HPDE6-E6E7 (cell line): ENCODE measurements around the gene ALK.
"Not testable (repeated sequence)": the region's sequence is repeated elsewhere in the genome, so short reads cannot be mapped to it uniquely, and the experiment has no call there.

Experiments
- DNase-seq: peaks from one replicate; pipeline ENCODE4 v3.0.0; 2011; ENCODE audit warnings: missing footprints; ENCODE audit errors: extremely low spot score

The ALK gene

DNA sequence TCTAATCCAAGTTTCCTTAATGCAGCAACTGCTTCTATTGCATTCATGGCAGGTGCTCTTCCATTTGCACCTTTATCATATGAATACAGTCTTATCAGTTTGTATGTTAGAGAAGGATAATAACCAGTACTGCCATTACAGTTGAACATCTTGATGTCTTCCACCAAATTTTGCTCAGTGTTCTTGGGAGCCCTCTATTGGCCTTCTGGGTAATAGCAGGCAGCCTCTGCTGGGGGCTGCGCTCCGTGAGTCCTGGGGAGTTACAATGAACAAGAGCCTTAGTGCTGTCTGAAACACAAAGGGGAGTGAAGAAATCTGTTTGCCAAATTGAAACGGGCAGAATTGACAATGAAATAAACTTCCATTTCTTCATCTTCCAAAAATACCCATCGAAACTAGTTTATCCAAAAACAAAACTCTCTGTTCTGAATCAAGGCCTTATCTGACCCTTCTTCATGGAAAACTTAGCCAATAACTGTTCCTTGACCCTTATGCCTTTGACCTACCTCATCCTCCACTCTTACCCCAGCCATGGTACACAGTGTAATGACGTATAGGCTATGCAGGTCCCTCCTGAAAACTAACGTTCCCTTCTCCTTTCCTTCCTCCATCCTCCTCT, 79.9 kb downstream of the ALK start:
- peak; percentile 25 for DNase-seq

DNA sequence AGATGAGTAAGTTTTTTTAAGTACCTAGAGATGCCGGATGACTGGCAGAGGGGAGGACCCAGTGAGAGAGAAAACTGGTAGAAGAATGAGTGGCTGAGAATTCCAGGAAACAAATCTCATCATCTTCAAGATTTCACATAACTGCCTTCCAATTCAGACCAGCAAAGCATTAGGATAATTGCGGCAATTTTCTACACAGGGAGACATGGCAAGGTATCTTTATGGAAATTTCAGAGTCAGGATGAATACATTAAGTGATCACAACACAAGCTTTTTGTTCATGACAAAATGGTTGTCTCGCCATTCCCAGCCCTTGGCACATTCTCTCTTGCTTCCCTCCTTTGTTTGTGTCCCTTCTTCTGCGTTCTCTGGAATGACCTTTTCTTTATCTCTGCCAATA, 82.1 kb downstream of the ALK start:
- no peak for DNase-seq

DNA sequence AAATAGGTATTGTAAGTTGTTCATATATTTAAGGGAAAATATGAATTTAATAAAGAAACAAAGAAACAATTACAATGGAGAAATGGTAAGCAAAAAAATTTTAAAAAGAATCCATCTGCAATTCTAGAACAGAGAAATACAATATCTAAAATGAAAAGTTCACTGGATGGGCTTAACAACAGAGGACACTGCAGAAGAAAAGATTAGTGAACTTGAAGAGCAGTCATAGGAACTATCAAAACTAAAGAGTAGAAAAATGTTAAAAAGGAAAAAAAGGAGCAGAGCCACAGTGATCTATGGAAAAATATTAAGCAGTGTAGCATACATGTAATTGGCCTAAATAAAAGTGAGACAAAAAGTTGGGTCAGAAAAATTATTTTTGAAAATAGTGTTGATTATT, 83.5 kb downstream of the ALK start:
- DNase-seq: no peak

DNA sequence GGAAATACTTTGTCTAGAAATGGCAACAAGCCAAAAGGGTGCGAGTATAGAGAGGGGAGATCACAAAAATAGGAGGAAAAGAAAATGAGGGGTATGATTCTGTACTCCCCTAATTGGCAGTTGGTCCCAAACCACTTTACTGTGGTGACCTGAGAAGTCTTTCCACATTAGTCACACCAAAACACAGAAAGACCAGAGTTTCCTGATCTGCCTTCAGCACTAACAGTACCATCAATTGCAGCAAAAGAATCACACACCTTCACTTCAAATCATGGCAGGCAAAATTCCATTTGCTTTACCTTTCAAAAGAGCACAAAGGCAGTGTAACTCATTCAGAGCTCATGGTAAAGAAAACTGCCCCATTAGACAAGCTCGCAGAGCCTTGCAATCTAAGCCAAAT, 86.8 kb downstream of the ALK start:
- no peak for DNase-seq

DNA sequence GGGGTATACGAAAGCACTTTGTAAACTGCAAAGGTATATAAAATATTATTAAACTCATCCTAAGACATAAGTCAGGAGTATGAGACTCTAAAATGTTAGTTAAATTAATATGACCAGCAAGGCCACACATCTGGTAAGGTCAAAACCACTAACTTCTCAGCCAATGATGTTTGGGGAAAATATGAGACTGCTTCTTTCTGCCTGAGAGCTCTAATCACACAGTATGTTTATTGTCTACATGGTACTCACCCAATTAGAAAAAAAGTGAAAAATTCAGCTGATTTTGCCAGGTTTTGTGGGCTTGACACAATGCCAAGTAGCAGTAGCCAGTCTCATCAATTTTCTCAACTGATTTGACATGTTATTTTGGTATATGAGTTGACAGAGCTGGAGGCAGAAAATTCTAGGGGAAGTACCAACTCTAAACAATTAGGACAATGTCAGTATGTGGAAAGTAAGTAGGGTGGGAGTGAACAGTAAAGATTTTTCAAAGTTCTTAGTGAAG, 87.3 kb downstream of the ALK start:
- no peak for DNase-seq

DNA sequence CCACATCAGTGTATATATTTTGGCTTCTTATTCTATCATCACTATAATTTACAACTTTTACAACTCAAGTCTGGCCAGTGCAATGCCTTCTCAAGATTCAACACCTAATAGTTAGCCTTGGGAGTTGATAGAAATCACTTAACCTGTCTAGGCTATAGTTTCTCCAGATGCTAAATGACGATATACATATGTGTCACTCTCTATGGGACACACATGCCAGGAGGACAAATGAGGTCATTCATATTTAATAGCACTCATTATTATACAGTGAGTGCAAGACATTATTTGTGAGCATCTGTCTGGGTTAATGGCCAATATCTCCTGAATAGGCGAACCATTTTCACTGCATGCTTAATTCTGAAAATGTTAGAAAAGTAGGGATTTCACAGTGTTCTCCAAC, 89.8 kb downstream of the ALK start:
- no peak for DNase-seq

DNA sequence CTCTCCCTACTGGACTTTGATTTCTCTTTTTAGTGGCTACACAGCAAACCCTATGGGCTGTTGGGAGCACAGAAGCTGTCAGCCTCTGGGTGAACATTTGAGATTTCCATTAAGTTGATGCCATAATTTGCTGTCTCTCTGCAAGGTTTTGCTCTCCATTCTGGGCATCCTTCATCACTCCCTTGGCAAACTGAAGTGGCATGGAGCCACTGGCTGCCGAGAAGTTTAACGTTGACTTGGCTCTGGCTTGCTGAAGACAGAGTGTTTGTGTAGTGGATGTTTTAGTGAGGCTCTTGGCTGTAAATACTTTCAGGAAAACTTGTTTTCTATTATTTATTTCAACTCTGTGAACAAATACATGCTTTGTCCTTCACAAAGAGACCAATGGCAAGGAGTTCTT, 91.5 kb downstream of the ALK start:
- DNase-seq: no peak

DNA sequence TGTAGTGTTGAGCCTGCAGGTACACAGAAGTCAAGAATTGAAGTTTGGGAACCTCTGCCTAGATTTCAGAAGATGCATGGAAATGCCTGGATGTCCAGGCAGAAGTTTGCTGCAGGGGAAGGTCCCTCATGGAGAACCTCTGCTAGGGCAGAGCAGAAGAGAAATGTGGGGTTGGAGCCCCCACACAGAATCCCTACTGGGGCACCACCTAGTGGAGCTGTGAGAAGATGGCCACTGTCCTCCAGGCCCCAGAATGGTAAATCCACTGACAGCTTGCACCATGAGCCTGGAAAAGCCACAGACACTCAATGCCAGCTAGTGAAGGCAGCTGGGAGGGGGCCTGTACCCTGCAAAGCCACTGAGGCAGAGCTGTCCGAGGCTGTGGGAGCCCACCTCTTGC, 97.2 kb downstream of the ALK start:
- not testable (repeated sequence) for DNase-seq

DNA sequence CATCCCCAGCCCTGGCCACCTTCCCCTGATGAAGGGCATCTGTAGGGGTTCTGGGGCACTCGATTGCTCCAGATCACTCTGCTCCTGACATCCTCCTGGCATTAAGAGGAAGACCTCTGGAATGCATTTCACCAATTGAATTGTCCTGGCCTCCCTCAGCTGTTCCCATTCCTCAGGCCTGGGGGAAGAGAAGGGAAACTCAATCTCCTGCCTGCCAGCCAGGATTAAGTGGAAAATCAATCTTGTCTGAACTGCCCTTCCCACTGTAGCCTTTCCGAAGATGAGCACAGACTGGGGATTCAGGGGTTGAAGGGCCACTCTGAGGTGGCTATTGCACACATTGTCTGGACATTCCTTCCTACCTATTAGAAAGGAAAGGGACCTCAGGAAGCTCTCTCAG, 99.8 kb downstream of the ALK start:
- DNase-seq: no peak

DNA sequence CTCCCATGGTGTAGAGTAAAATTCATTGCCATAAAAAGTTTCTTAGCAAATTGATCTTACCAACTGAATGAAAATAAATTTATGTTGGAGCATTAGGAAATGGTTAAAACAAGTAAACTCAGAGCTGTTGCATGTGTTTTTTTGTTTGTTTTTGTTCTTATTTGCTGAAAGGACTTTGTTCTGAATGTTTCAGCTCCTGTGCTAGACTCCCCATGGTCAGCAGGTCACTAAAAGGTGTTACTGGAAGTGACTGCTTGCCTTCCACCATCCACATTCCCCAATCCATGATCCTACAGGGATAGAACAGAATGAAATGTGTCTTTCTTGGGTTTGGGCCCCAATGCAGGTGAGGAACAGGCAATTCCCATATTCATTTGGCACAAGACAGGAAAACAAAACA, 101.8 kb downstream of the ALK start:
- DNase-seq: no peak

DNA sequence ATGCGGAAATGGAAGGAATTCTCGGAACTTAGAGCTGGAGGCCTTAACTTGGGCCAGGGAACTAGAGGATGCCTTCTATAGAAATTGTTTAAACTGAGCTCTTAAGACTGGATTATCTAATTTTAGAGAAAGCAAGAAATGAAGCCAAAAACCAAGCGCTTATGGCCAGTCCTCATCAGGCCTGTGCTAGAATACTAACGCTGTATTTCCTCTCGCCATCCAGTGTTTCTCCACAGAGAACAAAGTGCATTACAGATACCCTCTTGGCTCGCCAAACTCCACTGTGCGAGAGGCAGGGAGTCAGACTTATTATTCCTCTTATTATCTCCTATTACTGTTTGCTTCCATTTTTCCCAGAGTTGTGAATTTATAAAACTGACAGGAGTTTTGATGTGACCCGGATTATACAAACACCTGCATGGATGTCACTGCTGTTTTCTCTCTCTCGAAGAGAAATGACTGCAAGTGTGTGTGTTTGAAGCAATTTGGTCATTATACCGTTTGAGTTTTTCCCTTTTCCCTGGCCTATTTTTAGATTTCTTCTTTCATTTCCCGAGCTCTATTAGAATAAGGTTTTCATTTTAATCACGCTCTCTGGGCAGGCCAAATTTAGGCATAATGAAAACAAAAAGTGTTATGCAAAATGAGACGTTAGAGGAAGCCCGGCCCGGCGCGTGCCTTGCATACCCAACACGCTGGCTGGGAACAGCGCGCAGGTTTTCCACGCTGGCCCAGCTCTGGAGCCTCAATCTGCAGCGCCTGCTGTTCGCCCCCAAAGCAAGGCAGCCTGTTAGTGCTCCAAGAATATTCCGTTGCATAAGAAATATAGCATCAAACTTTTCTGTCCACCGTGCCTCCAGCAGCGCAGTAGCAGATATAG, 103.3 kb downstream of the ALK start:
- DNase-seq: no peak

DNA sequence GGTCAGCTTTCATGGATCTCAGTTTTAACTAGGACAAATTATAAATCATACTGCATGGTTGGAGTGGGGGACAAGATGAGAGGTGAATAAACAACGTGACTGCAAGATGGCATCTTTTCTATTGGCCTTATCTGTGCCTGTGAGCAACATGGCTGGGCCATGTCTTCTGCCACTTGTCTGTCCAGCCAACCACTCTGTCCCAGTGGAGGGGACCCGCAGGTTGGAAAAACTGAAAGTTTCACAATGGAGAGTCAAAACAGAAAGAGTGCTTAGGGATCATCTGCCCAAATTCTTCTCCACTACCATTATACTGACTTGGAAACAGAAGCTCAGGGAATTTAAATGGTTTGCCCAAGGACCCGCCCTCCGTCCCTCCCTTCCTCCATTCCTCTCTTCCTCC, 104.1 kb downstream of the ALK start:
- no peak for DNase-seq

DNA sequence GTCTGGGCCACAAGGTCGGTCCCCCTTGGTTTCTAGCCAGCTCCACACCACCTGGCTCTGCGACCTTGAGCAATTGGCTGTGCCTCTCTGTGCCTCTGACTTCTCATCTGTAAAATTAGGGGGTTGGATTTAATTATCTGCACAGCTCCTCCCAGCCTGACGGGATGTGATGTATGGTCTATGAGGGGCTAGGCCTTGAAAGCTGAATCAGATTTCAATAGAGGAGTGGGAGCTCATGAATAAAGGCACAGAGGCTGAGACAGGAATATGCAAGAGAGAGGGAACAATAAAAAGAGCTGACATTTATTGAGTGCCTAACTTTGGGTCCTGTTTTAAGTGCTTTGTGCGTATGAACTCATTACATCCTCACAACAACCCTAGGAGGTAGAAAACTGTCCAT, 104.7 kb downstream of the ALK start:
- no peak for DNase-seq

DNA sequence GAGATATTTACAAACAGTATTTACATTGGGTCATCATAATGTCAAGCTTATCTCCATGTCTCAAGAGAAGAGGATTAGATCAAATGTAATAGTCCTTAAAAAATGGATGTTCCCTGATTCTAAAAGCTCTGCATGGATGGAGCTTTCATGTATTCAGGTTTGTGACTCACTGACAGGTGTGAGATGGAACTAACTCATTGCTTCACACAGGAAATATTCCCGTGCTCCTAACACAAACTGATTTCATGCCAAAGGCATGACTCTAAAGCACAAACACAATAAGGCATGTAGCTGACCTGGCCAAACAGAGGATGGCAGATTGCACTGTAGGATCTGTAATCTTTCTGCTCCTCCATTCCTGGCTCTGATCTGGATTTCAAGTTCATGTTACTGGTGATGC, 110.0 kb downstream of the ALK start:
- peak; percentile 33 for DNase-seq

DNA sequence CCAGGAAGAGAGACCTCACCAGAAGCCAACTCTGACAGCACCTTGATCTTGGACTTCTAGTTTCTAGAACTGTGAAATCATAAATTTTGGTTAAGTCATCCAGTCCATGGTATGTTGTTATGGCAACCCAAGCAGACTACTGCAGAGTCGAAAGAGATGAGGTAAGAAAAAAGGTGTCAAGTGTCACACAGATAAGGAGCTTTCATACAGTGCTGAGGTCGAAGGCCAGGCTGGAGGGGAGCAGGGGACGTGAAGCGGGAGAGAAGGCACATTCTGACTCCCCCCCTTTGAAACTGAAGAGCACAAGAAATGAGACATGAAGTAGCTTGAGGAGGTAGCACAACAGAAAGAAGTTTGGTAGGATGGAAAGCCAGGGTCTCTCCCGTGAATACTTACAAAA, 110.4 kb downstream of the ALK start:
- no peak for DNase-seq

DNA sequence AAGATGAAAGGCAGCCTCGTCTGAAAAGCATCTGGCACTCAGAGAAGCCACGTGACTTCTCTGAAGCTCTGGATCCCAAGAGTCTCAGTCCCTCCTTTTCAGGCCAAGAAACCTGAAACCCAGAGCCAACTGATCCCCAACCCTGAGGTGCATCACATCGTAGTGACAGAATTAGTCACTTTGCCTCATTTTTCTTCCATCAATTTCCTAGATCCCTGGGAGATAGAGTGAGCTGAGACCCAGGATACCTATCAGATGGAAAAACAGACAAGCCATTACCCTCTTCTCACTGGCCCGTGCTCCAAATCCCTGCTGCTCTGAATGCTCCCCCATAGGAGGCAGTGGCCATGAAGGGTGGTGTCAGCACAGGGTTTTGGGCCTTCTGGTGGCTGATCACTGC, 113.1 kb downstream of the ALK start:
- no peak for DNase-seq

DNA sequence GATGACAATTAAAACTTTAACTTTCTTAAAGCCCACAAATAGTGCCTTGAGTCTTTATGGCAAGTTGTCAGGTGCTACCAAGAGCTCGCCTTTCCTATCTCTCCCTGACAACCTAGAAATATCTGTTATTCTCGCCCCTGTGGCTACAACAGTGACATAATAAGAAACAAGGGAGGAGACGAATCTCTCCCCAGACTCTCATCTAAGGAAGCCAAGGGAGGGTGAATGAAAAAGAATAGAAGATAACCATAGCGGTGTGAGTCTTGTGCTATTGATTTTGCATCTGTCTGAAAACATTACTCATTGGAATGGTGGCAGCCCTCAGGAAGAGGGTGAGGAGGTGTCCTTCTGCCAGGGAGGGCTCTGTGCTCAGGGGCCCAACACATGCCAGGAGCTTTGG, 114.3 kb downstream of the ALK start:
- DNase-seq: no peak

DNA sequence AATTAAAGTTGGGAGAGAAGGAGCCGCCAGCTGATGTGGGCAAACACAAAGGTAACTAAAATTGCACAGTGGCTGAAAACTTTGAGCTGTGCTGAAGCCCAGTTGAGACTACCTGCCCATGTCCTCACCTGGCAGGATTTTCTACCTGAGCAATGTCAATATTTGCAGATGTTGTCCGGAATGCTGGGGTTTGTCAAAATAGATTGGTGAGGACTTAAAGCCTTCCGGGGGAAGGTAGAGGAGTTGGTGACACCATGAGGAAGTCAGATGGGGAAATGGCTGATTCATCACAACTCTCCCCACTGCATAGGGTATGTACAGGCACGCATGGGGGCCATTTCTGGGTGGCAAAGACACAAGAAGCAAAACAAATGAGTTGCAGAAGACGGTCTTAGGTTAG, 114.9 kb downstream of the ALK start:
- no peak for DNase-seq

DNA sequence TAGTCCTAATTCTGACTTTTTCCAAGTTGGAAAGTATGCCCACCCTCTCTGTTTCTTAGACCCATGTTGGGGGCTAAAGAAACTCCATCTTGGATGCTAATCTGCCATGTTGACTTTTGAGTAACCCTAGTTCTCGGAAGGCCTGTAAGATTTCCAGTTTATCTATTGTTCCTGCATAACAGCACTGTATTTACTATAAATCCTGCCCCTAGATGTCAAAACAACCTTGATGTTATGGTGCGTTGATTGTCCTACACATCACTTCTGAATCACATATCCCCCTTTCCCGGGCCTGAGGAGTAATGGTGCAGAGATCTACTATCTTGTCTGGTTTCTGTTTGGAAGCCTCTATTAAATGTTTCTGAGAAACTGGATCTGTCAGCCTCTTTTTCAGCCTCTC, 116.7 kb downstream of the ALK start:
- no peak for DNase-seq

DNA sequence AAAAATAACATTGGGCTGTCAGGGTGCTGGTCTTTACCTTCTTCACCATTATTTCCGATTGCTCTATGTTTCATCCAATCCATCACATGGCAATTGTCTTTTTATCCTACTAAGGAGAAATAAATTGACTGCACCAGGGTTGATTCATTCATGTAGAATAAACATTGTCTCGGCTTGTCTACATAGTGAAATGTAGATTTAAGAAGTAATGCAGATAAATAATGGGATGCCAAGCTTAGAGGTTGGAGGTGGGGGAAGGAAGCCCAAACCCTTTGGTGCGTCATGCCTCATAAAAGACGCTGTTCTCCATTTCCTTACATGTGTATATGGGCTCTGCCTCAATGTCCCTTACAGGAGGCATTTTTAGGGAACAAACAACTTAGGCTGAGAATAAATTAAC, 117.8 kb downstream of the ALK start:
- DNase-seq: no peak

DNA sequence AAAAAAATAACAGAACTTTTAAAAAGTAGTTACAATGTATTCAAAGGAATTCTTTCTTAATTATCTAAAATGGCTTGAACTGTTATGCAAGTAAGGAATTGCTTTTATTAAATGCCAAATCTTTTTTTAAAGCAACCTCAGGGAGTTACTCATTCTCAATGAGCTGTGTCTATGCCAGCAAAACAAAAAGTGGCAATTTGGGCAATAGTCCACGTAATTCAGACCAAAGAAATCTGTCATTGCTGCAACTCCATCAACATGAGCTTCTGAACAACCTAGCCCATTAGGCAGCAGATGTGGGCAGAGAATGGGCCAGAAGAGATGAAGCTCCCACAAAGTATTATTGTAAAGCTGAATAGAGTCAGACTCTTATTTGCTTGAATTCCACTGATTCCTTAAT, 118.4 kb downstream of the ALK start:
- no peak for DNase-seq

DNA sequence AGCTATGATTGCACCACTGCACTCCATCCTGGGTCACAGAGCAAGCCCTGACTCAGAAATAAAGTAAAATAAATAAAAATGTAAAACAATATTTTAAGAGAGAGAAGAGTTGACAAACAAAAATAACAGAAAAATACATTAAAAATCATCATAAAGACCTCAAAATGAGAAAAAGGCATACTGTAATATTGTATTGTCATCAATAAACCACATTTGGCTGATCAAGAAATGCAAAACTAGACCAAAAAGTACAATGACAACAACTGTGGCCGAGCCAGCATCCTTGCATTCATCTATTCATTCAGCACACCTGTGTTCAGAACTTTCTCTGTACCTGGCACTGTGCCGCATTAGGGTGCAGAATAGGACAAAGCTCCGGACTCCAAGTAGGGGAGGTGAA, 121.8 kb downstream of the ALK start:
- DNase-seq: no peak

DNA sequence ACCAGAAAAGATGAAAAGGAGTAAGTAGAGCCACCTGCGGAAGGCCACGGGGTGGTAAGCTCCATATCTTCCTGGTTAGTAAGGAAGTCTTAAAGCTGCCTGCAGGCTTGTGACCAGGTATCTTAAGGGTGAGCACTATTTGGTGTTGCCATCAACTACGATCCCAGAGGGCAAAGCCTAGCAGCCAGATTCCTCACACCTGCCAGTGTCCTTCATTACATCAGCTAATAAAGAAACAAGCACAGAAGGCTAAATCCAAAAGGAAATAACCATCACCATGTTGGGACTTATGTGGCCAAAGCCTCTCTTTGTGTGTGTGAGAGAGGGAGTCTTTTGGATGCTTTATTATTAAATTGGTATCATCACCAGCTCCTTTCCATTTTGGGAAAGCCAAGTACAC, 123.5 kb downstream of the ALK start:
- DNase-seq: no peak

DNA sequence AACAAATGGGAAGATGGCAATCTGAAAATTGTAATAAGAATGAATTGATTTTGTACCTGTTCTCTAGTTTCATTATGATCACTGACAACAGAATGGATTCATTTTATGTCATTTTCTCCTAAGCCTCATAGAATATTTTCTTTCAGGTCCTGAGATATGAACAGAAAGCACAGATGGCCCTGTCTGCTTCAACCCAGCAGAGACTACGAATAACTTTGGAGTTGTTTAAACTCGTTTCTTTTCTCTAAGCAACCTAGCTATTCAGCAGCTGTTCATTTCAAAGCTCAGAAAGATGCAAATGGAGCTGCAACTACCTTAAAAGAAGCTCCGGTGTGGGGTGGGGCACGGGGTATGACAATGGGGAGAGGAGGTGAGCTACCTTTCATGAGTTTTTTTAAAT, 124.9 kb downstream of the ALK start:
- DNase-seq: no peak
